NCI-H146 treated with DMSO at 0.1 percent for 48 hours (cell line): ENCODE measurements around the gene DAAM2.
A peak's percentile ranks its signal among the peaks of the same experiment; 100 is the strongest.

Source experiments
- DNase-seq: peaks from one replicate; lab custom pipeline; 2025; ENCODE audit not compliant: unreplicated experiment; lab: John Stamatoyannopoulos, UW

DAAM2 gene

GRCh38 chr6:39904946-39905639 is 112.9 kb downstream of the DAAM2 start:
- no peak for DNase-seq

DNA sequence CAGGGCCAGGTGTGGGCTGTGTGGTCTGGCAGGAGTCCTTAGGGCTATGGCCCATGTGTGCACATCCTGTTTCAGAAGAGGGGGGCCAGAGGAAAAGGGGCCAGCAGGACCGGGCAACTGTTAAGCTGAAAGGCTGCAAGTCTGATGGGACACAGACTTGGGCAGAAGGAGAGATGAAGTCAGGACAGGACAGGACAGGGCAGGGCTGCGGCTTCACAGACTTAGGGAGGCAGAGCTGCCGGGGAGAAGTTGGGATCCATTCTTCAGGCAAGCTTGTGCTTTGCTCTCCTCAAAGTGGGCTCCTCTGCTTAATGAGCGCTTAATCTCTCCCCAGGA is 113.4 kb downstream of the DAAM2 start:
- no peak for DNase-seq

DNA sequence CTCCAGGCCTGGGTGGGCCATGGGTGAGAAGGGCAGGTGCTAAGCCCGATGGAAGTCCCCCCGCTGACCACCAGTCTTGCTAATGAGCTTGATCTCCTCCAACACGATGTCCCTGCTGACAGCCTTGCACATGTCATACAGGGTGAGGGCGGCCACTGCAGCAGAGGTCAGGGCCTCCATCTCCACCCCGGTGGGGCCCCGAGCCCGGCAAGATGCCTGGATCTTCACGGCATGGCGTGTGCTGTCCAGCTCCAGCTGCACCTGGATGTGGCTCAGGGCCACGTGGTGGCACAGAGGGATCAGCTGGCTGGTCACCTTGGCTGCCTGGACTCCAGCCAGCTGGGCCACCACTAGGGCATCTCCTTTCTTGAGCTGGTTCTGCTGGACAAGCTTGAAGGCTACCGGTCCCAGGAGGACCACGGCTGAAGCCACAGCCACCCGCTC is 114.2 kb downstream of the DAAM2 start:
- no peak for DNase-seq

DNA sequence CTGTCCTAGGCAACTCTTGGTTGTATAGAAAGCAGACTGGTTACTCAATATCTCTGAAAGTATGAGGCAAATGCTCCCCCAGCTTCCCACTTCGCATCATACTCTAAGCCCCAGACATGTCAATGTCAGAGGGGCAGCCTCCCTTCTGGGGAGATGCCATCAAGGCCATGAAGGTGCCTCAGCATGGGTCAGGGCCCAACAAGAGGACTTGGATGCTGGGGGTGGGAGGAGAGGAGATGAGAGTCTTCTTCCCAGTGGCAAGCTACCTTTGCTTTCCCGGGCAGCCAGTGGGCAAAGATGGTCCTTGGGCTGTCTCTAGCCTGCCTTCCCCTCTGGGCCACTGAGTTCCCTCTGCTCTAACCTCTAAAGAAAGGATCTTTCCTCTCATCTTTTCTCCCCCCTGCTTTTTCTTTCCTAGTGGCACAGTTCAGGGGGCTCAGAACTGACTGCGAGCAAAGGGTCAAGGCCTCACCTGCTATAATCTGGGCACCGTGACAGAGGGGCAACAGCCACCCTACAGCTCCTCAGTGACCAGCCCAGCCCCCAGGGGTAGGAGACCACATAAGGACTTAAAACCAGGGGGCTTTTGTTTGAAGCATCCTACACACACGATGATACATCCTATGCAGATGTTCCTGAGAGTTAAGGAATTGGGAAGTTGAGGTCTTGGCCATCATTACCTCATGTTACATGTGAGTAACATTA is 115.8 kb downstream of the DAAM2 start:
- no peak for DNase-seq

DNA sequence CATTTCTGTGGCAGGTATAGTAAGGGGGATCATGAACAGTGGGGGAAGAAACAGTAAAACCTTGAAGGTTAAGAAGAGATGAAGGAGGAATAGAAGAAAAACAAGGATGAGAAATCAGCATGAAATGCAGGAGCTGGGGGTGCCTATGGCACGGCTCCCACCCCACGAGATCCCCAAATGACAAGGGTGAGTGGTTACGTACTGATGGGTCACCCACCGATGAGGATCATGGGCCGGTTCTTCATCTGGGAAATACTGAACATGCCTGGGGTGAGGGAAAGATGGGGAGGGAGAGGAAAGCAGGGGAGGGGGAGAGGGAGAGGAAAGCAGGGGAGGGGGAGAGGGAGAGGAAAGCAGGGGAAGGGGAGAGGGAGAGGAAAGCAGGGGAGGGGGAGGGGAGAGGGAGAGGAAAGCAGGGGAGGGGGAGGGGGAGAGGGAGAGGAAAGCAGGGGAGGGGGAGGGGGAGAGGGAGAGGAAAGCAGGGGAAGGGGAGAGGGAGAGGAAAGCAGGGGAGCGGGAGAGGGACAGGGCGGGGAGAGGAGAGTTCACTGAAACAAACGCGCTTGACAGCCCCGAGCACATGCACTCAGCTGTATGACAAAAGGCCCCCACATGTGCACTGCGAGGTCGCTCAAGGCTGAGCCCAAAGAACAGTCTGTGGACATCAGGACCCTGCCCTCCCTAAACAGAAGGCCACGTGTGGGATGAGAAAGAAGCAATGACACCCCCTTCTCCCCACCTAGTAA is 116.8 kb downstream of the DAAM2 start:
- no peak for DNase-seq

DNA sequence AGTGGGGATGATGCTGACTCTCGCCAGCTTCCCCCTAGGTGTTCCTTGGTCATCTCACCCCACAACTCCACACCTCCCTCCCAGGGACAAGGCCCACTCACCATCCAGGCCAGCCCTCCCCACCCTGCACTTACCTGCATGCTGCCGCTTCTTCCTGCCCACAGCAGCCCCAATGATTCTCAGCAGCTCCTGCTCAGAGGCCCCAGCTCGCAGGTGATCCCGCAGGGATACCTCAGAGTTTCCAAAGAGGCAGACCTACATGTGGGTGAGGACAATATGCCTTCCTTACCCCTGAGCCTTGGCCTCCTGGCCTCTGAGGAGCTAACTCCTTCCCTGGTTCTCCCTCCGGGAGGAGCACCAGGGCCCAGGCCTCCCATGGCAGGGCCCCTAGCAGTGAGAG is 117.5 kb downstream of the DAAM2 start:
- no peak for DNase-seq

DNA sequence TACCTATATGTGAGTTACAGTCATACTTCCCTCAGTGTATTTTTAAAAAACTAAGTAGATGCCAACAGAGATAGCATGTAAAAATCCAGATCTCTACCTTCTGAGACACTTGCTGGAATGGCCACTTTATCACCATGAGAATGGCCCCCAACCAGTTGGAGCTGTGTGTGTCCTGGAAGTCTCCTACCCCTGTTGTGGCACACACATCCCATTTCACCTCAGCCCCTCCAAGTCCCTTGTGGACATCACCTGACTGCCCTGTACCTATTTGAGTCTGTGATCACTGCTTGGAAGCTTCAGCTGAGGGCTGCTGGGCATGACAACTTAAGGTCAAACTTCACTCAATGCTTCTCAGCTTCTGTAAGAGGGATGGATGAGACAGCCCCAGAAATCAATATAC is 118.0 kb downstream of the DAAM2 start:
- no peak for DNase-seq

DNA sequence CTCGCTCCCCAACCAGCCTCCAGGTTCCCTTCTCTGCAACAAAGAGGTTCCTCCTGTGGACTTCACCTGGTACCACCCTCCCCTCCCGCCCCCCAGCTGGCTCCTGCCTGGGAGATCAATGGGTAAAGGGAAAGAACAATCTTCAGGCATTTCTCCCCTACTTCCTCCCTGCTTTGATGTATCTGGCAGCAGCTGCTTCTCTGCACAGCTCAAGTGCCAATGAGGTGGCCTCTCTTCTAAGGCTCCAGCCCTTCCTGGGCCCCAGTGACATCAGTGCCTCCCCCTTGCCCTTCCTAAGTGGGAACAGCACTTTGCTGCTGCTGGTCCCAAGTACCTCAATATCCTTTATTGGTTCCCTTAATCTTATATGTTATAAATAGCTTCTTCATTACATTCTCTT is 118.6 kb downstream of the DAAM2 start:
- no peak for DNase-seq

DNA sequence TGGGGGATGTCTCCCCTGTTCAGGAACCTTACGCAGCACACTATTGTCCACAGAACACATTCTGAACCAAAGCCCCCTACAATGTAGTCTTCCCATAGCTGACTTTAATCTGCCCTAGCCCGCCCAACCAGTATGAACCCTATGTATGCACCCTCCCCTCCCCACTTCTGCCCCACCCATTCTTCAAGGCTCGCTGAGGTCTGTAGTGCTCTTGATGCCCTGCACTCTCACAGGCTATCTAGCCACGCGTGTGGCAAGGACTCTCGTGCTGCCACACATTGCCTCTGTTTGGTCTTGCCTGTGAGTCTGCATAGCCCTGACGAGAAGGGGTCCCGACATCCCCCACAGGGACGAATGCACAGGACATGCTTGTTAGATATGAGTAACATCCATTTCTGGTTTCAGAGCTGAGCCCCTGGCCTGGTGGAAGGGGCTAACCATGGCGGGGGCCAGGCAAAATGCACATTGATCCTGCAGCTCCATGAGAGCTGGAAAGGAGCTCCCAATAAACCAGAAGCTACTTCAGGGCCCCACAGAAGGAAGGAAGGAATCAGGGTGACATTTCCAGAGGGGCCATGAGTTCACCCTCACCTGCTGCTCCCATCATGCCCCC is 119.4 kb downstream of the DAAM2 start:
- no peak for DNase-seq

DNA sequence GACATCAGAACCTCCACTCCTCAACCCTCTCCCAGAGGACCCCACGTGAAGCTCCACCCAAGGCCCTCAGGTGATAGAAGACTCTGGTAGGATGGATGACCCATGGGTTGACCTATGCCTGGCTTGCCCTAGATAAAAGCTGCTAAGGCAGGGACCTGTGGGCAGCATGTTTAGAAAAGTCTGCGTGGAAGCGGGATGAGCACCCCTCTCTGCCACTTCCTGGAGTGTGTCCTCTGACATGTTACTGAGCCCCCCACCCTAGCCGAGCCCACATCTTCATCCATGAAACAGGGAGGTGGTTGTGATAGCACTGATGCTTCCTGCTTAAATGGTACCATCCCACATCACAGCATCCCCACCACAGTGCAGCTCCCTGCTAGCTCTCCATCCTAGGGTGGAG is 120.3 kb downstream of the DAAM2 start:
- no peak for DNase-seq

DNA sequence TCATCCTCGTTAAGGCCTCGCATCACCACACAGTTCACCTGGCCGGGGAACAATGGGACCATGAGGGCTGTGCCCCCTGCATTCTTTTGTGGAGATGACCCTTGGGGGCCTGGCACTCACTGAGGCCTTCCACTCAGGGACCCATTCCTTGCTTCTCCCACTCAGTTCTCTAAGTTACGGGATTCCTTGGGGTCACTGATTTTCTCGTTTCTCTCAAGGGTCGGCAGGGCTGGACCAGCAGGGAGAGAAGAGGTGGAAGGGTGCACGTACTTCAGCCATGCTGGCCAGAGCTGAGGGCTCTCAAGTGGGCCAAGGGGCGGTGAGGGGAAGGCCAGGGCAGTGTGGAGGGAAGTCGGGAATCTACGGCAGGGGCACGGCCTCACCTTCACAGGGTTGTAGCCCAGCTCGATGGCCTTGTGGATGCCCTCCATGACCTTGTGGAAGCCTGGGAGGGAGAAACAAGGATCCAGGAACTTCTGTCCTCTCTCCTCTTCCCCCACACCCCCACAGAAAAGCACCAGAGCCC is 121.3 kb downstream of the DAAM2 start:
- DNase-seq: no peak

GRCh38 chr6:39914239-39914638 is 122.1 kb downstream of the DAAM2 start:
- DNase-seq: no peak

DNA sequence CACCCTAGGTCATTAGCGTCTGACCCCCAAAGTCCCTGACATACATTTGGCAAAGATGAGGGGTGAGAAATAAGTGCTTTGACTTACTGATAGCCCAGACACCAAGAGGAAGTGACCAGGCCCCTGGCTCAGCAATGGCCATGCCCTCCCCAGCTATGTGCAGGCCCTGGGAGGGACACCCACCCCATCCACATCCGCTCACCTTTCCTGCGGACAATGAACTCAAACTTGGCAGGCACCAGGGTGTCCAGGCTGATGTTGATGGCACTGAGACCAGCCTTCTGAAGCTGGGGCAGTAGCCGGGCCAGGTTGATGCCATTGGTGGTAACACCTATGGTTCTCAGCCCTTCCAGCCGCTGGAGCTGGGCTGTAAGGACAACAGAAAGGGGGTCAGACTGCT is 123.7 kb downstream of the DAAM2 start:
- no peak for DNase-seq

DNA sequence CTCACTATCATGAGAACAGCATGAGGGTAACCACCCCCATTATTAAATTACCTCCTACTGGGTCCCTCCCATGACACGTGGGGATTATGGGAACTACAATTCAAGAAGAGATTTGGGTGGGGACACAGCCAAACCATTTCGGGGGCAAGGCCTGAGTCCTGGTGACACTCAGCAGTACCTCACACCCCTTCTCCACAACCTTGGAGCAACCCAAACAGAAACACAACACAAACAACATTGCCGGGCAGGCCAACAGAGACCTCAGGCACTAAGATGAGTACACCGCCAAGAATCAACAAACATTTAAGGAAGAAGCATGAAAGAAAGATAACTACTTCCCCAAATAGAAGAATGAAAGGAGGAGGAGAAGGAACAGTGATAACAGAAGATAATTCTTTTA is 125.2 kb downstream of the DAAM2 start:
- no peak for DNase-seq

- no peak for DNase-seq
Measured at GRCh38 chr6:39917981-39918380, 125.8 kb downstream of the DAAM2 start.

DNA sequence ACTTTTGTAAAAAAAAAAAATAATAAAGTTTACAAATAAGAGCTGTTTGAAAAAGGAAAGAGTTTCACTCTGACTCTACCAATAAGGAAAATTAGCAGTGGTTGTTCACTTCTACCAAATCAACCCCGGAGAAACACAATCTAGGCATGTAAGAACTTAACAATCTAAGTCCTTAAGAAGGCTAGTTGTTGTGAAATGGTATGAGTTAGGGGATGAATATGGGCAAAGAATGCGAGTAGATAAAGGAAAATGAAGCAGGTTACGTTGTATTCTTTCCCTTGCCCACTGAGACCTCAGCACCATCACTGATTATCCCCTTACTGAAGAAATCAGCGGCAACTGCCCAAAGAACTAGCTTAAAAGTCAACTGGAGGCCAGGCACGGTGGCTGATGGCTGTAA is 126.7 kb downstream of the DAAM2 start:
- DNase-seq: no peak

DNA sequence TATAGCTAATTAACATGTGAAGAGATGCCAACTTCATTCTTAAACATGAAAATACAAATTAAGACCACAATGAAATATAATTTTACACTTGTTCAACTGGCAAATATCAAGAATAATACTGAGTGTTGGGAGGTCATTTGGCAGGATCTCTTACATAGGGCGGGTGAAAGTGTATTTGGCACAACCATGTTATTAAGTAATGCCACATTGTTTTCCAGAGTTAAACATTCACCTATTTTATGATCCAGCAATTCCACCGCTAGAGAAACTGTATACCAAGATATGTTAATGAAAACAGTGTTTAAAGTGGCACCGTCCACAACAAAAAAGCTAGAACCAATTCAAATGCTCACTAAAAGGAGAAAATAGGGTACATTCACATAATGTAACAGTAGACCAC is 128.0 kb downstream of the DAAM2 start:
- DNase-seq: no peak

DNA sequence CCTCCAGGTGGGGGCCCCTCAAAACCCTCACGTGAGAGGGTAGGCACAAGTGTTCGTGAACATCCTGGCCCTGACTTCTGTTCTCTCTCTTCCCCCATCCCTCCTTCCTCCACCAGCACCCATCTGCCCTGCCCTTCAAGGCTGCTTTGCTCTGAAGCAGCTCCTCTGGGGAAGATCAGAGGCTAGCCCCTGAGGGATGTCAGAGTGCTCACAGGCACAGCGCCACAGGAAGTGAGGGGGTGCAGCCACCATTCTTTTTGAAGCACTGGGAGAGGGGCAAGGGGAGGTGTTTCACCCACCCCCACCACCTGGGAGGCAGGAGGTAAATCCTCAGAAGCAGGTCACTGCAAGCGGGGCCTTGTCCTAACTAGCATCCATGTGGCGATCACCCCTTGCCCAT is 130.6 kb downstream of the DAAM2 start:
- no peak for DNase-seq

- DNase-seq: no peak
Measured at GRCh38 chr6:39923394-39923793, 131.2 kb downstream of the DAAM2 start.

GRCh38 chr6:39923861-39924260 is 131.7 kb downstream of the DAAM2 start:
- peak; percentile 13 for DNase-seq

DNA sequence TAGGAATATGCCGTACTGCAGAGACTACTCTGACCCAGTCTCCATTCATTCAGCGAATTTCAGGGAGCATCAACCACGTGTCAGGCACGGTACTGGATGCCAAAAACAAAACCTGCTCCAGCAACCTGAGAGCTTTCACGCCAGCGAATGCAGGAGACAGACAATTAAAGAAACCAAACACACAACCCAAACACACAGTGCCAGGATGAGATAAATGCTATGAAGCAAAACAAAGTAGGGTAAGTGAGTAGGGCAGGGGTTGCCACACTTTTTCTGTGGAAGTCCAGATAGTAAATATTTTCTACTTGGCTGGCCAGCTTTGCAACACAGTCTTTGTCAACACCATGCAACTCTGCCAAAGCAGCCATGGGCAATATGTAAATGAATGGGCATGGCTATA is 132.1 kb downstream of the DAAM2 start:
- DNase-seq: no peak
